Measurements from ENCODE around the gene ADGRA1.
"Not testable (repeated sequence)": the region's sequence is repeated elsewhere in the genome, so short reads cannot be mapped to it uniquely, and the experiment has no call there.

Gene ADGRA1

GRCh38 chr10:133128126-133129070, 40.7 kb downstream of the ADGRA1 start:
- DNase-seq (ENCODE audit: low read depth, low spot score), result no peak

- DNase-seq (ENCODE audit: low read depth, low spot score), result no peak
Measured at GRCh38 chr10:133129071-133129858, 41.5 kb downstream of the ADGRA1 start.

GRCh38 chr10:133129859-133130495, 42.3 kb downstream of the ADGRA1 start:
- DNase-seq (ENCODE audit: low read depth, low spot score), result no peak

- no peak for DNase-seq (ENCODE audit: low read depth, low spot score)
Measured at GRCh38 chr10:133130602-133131001, 42.9 kb downstream of the ADGRA1 start.

DNA sequence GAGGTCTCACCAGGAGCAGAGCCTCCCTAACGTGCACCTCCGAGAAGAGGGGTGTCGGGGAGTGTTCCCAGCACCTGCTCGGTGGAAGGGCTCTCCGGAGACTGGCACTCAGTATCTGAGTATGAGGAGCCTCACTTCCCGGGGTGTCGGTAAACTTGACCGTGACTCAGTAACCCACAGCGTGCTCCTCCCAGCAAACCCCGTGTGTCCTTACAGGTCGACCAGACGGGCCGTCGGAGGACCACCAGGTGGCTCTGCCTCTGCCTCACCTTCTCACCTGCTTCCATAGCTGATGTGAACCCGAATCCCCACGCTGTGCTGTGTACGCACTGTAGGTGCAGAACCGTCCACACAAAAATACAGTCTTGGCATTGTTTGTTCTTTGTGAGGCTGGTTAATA, 43.3 kb downstream of the ADGRA1 start:
- DNase-seq (ENCODE audit: low read depth, low spot score), result no peak

DNA sequence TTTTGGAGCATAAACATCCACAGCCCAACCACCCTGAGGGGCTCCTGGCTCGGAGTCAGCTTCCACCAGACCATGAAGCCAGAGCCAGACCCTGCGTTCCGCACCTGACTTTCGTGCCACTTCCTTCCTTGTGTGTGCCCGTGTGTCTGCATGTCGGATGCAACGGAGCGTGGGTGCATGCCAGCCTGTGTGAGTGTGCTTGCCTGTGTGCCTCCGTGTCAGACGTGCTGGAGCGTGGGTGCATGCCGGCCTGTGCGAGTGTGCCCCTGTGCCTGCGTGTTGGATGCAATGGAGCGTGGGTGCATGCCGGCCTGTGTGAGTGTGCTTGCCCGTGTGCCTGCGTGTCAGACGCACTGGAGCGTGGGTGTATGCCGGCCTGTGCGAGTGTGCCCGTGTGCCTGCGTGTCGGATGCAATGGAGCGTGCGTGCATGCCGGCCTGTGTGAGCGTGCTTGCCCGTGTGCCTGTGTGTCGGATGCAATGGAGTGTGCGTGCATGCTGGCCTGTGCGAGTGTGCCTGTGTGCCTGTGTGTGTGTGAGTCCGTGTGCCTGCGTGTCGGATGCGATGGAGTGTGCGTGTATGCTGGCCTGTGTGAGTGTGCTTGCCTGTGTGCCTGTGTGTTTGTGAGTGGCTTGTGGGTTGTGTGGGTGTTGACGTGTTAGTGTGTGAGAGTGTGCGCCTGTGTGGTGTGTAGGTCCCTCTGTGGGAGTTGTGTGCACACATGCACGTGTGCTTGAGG, 44.2 kb downstream of the ADGRA1 start:
- DNase-seq (ENCODE audit: low read depth, low spot score), result no peak

DNA sequence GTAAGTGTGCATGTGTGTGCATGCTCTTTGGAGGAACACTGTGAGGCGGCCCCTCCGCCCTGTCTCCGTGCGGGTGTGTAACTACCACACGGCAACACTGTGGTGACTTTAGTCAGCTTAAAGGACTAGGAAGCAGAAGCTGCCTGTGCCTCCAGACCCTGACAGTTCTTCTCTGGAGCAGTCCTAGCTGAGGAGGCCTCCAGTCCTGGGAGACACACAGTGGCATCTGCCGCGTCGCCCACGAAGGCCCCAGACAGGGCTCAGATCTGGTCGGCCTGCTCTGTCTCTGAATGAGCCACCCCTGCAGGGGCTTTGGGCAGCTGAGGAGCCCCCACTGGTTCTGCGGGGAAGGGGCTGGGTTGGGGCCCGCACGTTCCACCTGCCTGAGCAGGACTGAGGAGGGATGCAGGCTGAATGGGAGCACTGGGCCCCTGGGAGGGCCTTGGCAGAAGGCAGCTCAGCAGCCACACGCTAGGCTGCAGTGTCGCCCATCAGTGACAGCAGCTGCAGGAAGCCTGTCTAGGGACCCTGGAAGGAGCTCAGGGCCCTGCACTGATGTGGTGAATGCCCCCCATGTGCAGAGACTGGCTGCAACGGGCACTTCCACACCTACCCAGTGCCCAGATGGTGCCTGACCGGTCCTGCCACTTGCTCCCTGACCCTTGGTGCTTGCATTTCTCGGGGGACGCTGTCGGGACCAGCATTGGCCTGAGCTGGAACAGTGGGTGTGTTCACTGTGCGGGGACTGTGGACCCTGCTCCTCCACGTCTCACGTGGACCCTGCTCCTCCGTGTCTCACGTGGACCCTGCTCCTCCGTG, 45.0 kb downstream of the ADGRA1 start:
- no peak for DNase-seq (ENCODE audit: low read depth, low spot score)

GRCh38 chr10:133133471-133134231, 45.9 kb downstream of the ADGRA1 start:
- no peak for DNase-seq (ENCODE audit: low read depth, low spot score)

DNA sequence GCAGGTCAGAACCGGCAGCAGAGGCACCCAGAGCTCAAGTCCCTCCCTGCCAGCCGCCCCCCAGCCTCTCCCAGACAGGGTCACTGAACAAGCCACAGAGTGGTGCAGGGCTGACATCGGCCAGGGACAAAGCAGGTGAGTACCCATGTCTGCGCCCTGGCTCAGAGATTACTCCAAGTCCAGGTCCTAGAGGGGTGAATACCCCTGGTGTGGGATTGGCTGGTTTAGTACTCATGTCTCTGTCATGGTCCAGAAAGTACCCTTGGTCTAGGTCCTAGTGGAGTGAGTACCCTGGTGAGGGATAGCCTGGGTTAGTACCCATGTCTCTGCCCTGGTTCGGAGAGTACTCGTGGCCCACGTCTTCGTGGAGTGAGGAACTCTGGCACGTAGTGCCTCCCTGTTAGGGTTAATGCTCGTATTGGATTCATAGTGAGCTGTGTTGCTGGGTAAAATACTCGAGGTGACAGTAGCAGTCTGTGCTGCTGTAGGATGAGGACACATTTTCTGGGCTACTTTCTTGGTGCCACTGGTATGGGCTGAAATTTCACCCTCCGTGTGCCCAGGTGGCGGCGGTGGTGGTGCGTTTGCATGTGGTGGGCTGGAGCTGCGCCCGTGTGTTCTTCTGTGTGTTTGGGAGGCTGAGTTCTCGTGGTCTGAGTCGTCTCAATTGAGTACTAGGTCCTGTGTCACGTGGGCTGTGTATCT, 46.8 kb downstream of the ADGRA1 start:
- DNase-seq (ENCODE audit: low read depth, low spot score), result no peak

DNA sequence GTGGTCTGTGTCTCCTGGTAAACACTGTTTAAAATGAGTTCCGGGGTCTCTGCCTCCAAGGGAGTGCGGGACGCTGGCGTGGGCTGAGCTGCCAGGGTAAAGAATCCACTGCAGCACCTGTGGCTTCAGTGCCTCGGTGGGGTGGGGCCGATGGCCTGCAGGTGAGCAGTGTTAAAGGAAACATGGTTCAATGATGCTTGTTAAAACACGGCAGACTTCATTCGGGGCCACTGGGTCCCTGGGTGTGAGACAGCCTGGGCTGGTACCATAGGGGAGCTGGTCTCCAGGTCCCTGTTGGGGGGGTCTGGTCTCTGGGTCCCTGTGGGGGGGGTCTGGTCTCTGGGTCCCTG, 47.4 kb downstream of the ADGRA1 start:
- DNase-seq (ENCODE audit: low read depth, low spot score), result no peak

DNA sequence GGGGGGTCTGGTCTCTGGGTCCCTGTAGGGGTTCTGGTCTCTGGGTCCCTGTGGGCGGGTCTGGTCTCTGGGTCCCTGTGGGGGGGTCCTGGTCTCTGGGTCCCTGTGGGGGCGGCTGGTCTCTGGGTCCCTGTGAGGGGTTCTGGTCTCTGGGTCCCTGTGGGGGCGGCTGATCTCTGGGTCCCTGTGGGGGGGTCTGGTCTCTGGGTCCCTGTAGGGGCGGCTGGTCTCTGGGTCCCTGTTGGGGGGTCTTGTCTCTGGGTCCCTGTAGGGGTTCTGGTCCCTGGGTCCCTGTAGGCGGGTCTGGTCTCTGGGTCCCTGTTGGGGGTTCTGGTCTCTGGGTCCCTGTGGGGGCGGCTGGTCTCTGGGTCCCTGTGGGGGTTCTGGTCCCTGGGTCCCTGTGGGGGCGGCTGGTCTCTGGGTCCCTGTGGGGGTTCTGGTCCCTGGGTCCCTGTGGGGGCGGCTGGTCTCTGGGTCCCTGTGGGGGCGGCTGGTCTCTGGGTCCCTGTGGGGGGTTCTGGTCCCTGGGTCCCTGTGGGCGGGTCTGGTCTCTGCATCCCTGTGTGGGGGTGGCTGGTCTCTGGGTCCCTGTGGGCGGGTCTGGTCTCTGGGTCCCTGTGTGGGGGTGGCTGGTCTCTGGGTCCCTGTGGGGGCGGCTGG, 49.9 kb downstream of the ADGRA1 start:
- not testable (repeated sequence) for DNase-seq (ENCODE audit: low read depth, low spot score)

DNA sequence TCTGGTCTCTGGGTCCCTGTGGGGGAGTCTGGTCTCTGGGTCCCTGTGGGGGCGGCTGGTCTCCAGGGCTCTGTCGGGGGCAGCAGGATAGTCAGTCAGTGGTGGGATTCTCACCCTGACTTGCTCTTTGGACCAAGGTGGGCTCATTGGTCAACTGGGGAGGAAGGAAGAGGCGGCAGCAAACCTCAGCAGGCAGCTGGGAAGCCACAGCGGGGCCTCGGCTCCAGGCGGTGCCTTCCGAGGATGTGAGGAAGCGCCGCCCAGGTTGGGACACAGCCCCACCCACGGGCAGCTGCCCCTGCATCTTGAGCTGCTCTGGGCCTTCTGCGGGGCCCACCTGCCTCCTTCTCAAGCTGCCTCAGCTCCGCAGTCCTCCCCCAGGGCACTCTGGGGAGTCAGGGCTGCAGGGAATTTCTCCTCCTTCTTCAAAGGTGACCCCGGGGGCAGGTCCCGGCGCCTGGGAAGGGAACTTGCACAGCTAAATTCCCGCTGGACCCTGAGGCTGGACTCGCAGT, 51.9 kb downstream of the ADGRA1 start:
- no peak for DNase-seq (ENCODE audit: low read depth, low spot score)

- no peak for DNase-seq (ENCODE audit: low read depth, low spot score)
Measured at GRCh38 chr10:133140417-133141143, 52.9 kb downstream of the ADGRA1 start.

DNA sequence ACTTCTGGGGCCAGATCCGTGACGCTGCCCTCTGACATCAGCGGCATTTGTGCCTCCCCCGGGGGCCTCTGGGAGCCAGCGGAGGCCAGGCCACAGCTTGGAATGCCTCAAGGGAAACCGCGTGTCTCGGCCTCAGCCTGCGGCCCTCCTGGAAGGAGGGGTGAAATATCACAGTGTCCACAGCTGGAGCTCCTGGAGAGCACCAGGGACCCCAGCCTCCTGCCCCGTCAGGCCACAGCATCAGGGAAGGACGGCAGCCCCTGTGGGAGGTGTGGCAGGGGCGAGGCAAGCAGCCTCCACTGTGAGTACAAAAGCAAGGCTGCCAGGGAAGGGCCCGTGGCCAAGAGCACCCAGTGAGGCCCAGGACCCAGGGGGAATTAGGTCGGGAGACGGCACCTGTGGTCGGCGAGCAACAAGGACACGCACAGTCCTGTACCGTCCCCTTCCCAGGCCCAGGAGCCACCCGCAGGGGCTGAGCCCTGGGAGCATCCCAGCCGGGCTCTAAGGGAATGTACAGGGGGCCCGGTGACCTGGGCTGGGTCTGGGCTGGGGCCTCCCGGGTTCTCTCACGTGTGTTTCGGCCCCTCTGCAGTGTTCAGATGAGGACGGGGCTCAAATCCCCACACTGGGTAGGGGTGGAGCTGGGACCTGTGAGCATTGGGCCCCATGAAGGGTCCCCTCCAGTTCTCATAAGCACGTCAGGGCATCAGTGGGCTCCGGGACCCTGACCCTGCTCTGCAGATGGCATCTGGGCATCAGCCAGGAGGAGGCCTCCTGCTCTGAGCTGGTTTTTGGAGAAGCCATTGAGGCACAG, 53.6 kb downstream of the ADGRA1 start:
- no peak for DNase-seq (ENCODE audit: low read depth, low spot score)

DNA sequence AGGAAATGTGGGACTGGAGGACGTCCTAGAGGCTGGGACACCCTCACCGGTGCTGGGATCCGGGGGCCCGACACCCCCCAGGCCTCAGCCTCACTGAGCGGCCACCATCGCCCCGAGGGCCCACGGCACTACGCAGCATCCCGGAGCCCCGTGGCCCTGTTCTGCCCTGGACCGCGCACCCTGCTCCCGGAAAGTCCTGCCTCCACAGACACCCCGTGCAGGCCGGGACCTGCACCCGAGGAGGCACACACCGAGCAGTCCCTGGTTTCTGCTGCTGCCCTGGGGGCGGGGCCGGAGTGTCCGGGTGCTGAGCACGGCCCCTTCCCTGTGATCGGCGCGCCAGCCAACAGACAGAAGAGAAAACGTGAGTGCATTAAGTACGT, 54.2 kb downstream of the ADGRA1 start:
- no peak for DNase-seq (ENCODE audit: low read depth, low spot score)

DNA sequence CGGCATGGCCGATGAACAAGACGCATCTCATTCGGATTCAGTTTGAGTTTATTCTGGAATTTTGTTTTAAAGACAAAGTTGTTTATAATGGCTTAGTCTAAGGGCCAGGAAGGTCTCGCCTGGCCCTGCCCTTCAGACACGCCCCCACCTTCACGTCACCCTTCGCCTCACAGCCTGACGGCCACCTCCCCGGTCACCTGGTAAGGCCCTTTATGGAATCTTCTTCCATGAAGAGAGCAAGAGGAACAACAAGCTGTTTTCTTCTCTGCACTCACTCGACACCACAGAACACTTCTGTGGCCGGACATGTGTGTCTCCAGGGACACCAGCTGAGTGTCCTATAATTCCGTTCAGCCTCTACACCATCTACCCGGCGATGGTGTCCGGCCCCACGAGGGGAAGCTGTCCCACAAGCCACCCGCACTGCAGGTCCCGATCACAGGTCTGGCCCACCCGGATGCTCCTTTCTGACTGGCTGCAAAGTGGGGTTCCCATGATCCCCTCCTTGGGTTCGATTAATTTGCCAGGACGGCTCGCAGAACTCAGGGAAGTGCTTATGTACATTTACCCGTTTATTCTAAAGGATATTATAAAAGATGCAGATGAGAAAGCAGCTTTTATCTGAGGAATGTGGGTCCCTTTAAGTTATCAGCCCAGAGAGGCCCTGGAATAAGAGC, 54.9 kb downstream of the ADGRA1 start:
- DNase-seq (ENCODE audit: low read depth, low spot score), result no peak

- DNase-seq (ENCODE audit: low read depth, low spot score), result no peak
Measured at GRCh38 chr10:133143200-133143533, 55.4 kb downstream of the ADGRA1 start.

All from iPS DF 19.7 (cell line).